Measurements from ENCODE around the gene KLK13.

Gene KLK13

DNA sequence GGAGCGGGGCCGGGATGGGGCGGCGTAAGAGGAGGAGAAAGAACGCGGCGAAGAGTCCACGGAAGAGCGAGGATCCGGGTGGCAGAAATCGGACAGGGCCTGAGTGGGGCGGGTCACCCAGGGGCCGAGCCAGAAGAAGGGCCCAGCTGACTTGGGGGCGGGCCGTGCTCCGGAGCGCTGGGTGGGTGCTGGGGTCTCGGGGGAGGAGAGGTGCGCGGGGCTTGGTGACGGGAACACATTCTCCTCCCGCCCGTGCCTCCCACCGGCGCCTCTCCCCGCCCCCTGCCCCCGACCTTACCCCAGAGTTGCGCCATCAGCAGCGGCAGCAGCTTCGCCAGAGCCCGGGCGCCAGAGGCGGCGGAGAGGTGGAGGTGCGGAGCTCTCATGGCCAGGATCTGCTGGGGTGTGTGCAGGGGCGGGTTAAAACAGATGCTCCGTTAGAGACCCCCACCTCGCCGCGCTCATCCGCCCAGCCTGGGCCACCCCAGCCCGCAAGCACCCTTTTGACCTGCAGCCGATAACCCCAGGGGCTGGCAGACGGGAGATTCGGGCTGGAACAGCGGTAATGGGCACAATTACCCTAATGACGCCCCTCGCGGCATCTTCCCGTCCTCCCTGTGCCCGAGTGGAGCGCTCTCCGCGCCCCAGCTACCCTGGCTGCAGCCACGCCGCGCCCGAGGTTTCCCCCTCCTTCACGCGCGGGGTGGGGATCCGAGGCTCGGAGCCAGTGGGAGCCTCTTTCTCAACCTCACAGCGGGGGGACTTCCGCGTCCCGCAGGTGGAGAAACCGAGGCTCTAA, 45.9 kb downstream of the KLK13 start:
- ATAC-seq = no peak

GRCh38 chr19:51016798-51017683, 47.9 kb downstream of the KLK13 start:
- peak; percentile 46 to 49 for ATAC-seq

DNA sequence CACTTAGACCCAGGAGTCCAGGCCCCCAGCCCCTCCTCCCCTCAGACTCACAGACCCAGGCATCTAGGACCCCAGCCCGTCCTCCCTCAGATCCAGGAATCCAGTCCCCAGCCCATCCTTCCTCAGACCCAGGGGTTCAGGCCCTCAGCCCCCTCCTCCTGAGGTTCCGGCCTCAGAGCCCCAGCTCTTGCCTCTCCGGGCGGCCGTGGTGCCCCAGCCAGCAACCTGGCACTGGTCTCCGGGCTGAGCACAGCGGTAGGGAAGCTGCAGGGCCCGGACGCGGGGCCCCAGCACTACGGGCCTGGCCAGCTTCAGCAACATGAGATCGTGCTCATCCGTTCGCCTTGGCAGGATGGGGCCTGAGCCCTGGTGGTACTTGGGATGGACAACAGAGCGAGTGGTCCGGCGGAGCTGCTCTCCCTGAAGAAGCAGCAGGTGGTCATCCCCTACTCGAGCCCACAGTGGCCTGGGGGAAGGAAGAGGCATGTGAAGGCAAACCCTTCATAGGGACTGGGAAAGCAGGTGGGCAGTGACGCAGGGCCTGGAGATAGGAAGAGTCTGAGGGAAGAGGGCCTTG, 49.1 kb downstream of the KLK13 start:
- ATAC-seq = no peak

DNA sequence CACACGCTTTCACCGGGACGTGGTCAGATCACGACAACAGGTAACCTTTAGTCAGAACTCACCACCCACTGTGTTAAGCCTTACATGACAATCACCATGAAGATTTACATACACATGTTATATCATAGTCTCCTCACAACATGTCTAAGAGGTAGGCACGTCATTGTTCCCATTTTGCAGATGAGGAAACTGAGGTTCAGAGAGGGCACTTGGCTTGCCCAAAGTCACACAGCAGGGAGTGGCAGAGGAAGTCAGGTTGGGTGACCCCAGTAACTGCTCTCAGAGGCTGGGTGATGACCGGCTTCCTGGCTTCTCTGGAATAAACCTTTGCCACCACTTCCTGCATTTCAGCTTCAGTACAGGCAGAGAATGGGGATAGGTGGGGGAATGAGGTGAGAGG, 50.6 kb downstream of the KLK13 start:
- ATAC-seq = no peak

GRCh38 chr19:51012661-51013190, 52.2 kb downstream of the KLK13 start:
- ATAC-seq = no peak

- ATAC-seq = no peak
Measured at GRCh38 chr19:51010066-51010795, 54.7 kb downstream of the KLK13 start.

DNA sequence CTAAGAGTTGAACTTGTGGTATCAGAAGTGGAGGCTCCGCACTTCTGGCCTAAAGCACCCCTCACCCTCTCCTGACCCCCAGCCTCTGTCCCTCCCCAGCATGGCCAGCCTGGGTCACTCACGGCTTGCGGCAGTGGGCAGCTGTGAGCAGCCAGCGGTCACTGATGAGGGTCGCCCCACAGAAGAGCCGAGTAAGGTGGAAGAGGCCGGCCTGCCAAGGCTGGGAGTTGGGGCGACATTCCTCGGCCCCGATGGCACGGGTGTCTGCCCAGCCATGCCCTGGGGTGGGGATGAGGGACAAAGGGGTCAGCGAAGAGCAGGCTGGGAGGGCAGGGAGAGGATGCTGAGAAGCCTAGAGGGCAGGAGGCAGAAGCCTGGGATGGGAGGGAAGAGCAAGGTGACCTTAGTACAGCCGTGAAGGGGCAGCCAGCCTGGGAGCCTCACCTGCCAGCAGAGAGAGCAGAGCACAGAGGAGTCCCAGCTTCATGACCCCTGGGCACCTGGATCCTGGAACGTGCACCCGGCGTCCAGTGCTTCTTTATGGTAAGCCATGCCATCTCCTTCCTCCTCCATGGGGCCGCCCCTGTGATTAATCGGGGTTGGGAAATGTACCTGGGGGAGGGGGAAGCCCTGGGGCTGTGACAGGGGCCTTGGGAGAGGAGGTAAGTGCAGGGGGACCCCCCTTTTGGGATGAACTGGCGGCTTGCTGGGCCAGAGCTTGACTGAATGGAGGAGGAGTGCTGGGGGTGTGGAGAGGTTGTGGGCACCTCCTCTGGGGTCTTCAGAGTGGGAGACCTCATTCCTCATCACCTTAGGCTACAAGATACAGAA, 55.6 kb downstream of the KLK13 start:
- ATAC-seq = no peak

DNA sequence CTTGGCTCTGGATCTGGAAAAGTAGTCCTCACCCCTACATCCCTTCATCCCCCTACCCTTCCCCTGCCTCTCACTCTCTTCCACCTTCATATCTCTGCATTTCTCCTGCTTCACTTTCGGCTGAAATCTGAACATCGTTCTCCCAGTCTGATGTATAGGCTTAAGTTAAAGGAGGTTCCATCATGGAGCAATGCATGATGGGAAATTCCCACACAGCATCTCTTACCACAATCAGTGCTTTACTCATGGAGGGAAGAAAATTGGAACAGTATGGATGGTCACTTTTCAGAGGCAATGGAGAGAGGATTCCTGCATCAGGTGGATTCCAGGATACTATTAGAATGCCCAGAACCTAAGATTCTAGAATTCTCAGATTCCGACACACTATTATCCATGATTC, 57.4 kb downstream of the KLK13 start:
- ATAC-seq = no peak

- no peak for ATAC-seq
Measured at GRCh38 chr19:51006406-51006805, 58.5 kb downstream of the KLK13 start.

All from activated CD4-positive, CD25-positive, alpha-beta regulatory T cell treated with anti-CD3 and anti-CD28 coated beads, Interleukin-2, amount 50 U/mL, for 24 hours (primary cell).